GM23248 (cell line): Measurements from ENCODE around the gene ALPI.

Source experiments
- EZH2 ChIP-seq: fragments of 200-600 bp; sonication (generic); IDR thresholded peaks from 2 replicates; pipeline ENCODE4 v1.6.1; 2018; ENCODE audit warnings: antibody characterized with exemption, mild to moderate bottlenecking; ENCODE audit not compliant: insufficient read depth, poor library complexity, severe bottlenecking
- EZH2phosphoT487 ChIP-seq: fragments of 200-600 bp; sonication (generic); IDR thresholded peaks from 2 replicates; pipeline ENCODE4 v1.6.1; 2018; ENCODE audit warnings: antibody characterized with exemption, moderate library complexity, mild to moderate bottlenecking, low read depth; ENCODE audit not compliant: insufficient read depth

DNA sequence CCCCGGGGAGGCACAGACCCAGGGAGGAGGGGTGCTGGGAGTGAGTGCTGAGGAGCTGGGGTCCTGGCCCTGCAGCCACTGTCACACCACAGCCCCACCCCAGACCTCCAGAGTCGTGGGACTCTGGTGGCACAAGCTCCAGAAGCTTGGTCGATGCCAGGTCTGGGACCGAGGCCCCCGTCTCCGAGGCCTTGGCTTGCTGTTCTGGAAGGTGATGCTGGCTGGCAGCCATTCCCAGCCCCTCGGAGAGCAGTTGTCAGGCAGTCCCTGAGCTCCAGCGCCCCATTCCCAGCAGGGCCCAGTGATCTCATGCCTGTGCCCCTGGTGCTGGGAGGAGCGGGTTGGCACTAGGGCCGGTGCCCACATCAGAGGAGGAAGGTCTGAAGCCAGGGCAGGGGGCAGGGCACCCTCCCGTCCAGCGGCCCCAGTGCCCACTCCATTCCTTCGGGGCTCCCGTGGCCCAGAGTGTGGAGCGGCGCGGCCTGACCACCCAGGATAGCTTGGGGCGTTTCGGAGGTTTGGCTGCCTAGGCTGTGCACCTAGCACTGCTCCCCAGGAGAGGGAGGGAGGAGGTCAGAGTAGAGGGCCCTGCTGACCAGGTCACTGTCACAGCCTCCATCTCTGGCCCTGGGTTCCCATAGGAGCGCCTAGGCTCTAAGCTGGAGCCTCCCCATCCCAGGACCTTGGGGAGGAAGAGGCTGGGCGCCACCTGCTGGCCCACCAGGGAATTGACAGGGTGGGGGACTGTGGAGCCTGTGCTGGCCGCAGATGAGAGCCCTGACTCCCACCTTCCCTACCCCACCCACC, 16.8 kb upstream of the ALPI start:
- TF ChIP-seq EZH2 = no peak
- no peak for TF ChIP-seq EZH2phosphoT487
